ENCODE data around the gene ATRIP.

The ATRIP gene

GRCh38 chr3:48404440-48405342 is 41.8 kb upstream of the ATRIP start:
- Histone ChIP-seq H3K27me3 (ENCODE audit: insufficient read depth, low read length) (0 out of 2 replicates have a peak, but pooled peaks cover 5% of the 10 kb centered on the region), H3F3A (ENCODE audit: insufficient read depth, low read length) (no peaks in the 10 kb centered on the region), H3K9me2 (ENCODE audit: low read depth, low read length) (no peaks in the 10 kb centered on the region), H3K4me1 (ENCODE audit: insufficient read depth, low read length, severe bottlenecking) (no peaks in the 10 kb centered on the region), H3K27ac (ENCODE audit: low read depth, low read length, poor library complexity, severe bottlenecking) (no peak overlapping the region), H4K20me1 (ENCODE audit: insufficient read depth, low read length) (no peaks in the 10 kb centered on the region), H3K9me3 (ENCODE audit: low read length) (no peaks in the 10 kb centered on the region), H3K36me3 (ENCODE audit: insufficient read depth, low read length) (no peaks in the 10 kb centered on the region), H3K4me2 (ENCODE audit: low read length) (no peak overlapping the region), H2AFZ (ENCODE audit: low read length) (no peak overlapping the region), H3K4me3 (ENCODE audit: low read depth, low read length, poor library complexity, severe bottlenecking) (no peak overlapping the region), H3K79me2 (ENCODE audit: insufficient read depth, low read length) (no peaks in the 10 kb centered on the region), H3K9ac (ENCODE audit: low read length) (no peak overlapping the region)
- no peak for TF ChIP-seq EZH2 (IDR thresholded peaks at IDR 0.05; ENCODE audit: borderline replicate concordance, low read length)
- no peak for TF ChIP-seq CTCF (IDR thresholded peaks at IDR 0.05; ENCODE audit: low read length)

GRCh38 chr3:48405343-48405881 is 41.1 kb upstream of the ATRIP start:
- Histone ChIP-seq H3K79me2 (ENCODE audit: insufficient read depth, low read length) (no peaks in the 10 kb centered on the region), H3K9me3 (ENCODE audit: low read length) (no peaks in the 10 kb centered on the region), H3K9me2 (ENCODE audit: low read depth, low read length) (no peaks in the 10 kb centered on the region), H2AFZ (ENCODE audit: low read length) (no peak overlapping the region), H3K4me3 (ENCODE audit: low read depth, low read length, poor library complexity, severe bottlenecking) (no peak overlapping the region), H3K4me2 (ENCODE audit: low read length) (no peak overlapping the region), H3K27me3 (ENCODE audit: insufficient read depth, low read length) (0 out of 2 replicates have a peak, but pooled peaks cover 5% of the 10 kb centered on the region), H3K9ac (ENCODE audit: low read length) (no peak overlapping the region), H3K36me3 (ENCODE audit: insufficient read depth, low read length) (no peaks in the 10 kb centered on the region), H3K27ac (ENCODE audit: low read depth, low read length, poor library complexity, severe bottlenecking) (no peak overlapping the region), H3F3A (ENCODE audit: insufficient read depth, low read length) (no peaks in the 10 kb centered on the region), H3K4me1 (ENCODE audit: insufficient read depth, low read length, severe bottlenecking) (no peaks in the 10 kb centered on the region), H4K20me1 (ENCODE audit: insufficient read depth, low read length) (no peaks in the 10 kb centered on the region)
- TF ChIP-seq EZH2 (IDR thresholded peaks at IDR 0.05; ENCODE audit: borderline replicate concordance, low read length): no peak
- TF ChIP-seq CTCF (IDR thresholded peaks at IDR 0.05; ENCODE audit: low read length): no peak

GRCh38 chr3:48405971-48406370 is 40.6 kb upstream of the ATRIP start:
- no peaks in the 10 kb centered on the region for H3K9me3 ChIP-seq (ENCODE audit: low read length)
- H3K36me3 ChIP-seq (ENCODE audit: insufficient read depth, low read length): no peaks in the 10 kb centered on the region

More at GRCh38 chr3:48405971-48406370, 40.6 kb upstream of the ATRIP start:
- no peak overlapping the region for H3K4me2 ChIP-seq (ENCODE audit: low read length)
- H3F3A ChIP-seq (ENCODE audit: insufficient read depth, low read length): no peaks in the 10 kb centered on the region
- no peak for TF ChIP-seq EZH2 (IDR thresholded peaks at IDR 0.05; ENCODE audit: borderline replicate concordance, low read length)
- no peak for TF ChIP-seq CTCF (IDR thresholded peaks at IDR 0.05; ENCODE audit: low read length)
- no peak overlapping the region for H3K4me3 ChIP-seq (ENCODE audit: low read depth, low read length, poor library complexity, severe bottlenecking)
- peaks cover 5% of the 10 kb centered on the region; the same call in 1 of the 2 replicates for H3K27me3 ChIP-seq (ENCODE audit: insufficient read depth, low read length)
- no peak overlapping the region for H2AFZ ChIP-seq (ENCODE audit: low read length)
- H3K9me2 ChIP-seq (ENCODE audit: low read depth, low read length): no peaks in the 10 kb centered on the region
- H3K4me1 ChIP-seq (ENCODE audit: insufficient read depth, low read length, severe bottlenecking): no peaks in the 10 kb centered on the region
- no peak overlapping the region for H3K27ac ChIP-seq (ENCODE audit: low read depth, low read length, poor library complexity, severe bottlenecking)
- H3K9ac ChIP-seq (ENCODE audit: low read length): no peak overlapping the region
- H3K79me2 ChIP-seq (ENCODE audit: insufficient read depth, low read length): no peaks in the 10 kb centered on the region
- no peaks in the 10 kb centered on the region for H4K20me1 ChIP-seq (ENCODE audit: insufficient read depth, low read length)

Measured in OCI-LY1 (cell line).